Activated T-cell treated with anti-CD3 and anti-CD28 coated beads, Interleukin-2, amount 50 U/mL, for 1 hour (primary cell): ENCODE measurements around the gene CHMP2A.

Source experiments
- DNase-seq: peaks from one replicate; pipeline ENCODE4 v3.0.0-alpha.2; 2020

CHMP2A gene

DNA sequence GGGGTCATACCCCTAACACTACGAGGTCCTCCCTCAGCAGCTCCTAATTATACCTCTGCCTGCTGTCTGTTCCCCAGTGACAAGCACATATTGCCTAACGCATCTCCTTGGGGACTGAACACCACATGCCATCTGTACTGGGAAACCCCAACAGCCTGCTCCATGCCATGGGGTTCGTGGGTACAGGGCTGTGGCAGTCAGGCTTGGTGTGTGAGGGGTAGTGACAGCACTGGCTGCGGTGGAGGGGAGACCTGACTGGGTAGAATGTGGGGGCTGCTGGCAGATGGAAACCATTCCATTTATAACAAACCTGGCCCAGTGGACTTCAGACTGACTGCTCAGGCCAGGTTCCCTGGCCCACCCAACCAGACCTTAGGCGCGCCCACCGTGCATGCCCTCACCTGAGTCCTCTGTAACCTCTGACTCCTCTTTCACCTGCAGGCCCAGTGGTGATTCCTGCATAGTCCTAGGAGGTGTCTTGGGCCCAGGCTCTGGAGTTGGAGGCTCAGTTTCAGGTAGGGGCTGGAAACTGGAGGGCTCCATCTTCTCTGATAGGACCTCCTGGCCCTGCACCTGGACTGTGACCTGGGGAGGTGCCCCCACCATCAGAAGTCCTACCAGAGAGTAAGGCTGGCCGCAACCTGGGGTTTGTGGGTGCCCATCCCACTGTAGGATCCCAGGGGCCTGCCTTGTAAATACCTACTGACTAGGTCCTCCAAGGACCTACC lies 15.2 kb upstream of the CHMP2A start:
- peak; percentile 12 for DNase-seq

GRCh38 chr19:58569191-58569942 lies 14.5 kb upstream of the CHMP2A start:
- DNase-seq = no peak

GRCh38 chr19:58568453-58569130 lies 13.7 kb upstream of the CHMP2A start:
- peak; percentile 14 for DNase-seq

GRCh38 chr19:58566989-58567388 lies 12.1 kb upstream of the CHMP2A start:
- DNase-seq = no peak

GRCh38 chr19:58563823-58564222 lies 8.9 kb upstream of the CHMP2A start:
- DNase-seq = peak; percentile 16

DNA sequence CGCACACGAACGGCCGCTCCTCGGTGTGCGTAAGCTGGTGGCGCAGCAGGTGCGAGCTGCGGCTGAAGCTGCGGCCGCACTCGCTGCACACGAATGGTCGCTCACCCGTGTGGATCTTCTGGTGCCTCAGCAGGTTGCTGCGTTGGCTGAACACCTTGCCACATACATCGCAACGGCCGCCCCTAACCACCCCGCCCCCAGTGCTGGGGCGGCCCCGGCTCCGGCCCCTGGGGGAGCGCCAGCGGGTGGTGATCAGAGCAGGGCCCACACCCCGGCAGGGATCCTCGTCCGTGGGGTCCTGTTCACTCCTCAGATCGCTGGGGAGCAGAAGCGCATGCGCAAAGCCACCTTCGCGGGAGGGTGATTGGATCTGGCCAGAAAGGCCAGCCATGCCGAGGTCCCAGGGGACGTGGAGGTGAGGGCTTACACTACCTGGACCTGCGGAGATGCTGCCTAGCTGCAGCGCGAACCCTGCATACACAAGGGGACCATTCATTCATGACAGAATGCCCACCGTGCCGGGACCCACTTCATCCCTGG lies 8.2 kb upstream of the CHMP2A start:
- DNase-seq = peak; percentile 48

- DNase-seq = peak; percentile 59
These were observed 7.5 kb upstream of the CHMP2A start for GRCh38 chr19:58562122-58563033.

DNA sequence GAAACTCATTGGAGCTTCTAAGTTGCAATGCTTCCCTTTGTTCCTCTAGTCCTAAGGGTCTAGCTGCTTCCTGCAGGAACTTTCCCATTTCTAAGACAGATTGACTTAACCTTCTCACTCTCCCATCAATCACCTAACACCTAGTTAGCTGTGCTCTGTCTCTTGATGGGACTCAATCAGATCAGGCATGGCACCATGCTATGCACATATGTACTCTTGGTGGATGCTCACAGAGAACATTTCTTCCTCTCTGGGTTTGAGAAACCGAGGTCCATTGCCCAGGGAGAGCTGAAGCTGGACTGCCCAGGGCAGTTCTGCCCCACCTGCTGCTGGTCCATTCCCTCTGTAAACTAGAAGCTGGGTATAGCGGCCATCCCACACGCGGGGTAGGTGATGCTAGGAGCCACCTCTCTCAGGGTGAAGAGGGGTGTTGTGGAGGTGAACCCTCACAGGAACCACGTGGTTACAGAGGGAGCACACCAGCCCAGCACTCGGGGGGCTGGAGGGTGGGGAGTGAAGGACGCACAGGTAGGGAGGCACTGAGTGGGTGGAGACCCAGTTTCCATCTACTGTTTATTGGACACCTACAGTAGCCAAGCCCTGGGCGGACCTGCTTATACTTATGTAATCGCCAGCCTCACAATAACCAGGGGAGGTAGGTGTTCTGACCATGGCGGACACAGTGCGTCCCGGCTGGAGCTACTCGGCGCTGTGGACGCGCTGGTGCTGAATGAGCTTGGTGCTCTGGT lies 6.6 kb upstream of the CHMP2A start:
- DNase-seq = no peak

GRCh38 chr19:58560921-58561320 lies 6.0 kb upstream of the CHMP2A start:
- DNase-seq = no peak

DNA sequence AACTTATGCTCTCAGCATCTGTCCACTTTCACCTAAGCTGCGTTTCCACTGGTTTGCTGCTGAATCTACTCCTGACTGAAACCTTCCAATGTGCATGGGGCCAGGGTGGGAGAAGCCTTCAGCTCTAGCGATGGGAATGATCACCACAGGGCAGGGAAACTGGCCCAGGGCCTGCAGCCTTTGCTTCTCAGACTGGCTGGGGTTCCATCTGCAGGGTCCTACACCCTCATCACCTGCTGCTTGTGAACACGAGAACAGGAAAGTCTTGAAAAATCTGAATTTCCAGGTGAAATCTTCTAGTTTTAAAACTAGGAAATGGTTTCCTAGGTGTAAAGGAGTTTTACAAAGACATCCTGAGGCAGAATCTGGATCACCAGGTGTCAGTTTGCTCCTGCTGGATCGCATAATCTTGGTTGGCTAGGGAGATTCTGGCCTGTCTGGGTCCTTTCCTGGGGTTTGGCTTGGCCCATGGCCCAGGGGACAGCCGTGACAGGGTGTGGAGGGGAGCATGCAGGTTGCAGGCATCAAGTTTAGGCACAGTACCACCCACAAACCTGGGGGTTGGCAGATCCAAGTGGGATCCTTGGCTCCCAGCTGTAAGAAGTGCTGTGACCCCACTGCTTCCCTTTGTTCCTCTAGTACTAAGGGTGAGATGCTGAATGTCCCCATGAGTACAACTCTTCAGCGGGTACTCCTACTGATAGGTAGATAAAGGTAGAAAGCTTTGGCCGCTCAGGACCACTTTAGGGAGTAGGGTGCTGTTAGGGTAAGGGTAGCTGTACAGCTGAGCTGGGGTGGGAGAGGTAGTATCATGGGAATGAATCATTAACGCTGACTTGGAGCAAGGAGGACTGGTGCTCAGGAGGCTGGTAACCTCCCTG lies 5.3 kb upstream of the CHMP2A start:
- no peak for DNase-seq

DNA sequence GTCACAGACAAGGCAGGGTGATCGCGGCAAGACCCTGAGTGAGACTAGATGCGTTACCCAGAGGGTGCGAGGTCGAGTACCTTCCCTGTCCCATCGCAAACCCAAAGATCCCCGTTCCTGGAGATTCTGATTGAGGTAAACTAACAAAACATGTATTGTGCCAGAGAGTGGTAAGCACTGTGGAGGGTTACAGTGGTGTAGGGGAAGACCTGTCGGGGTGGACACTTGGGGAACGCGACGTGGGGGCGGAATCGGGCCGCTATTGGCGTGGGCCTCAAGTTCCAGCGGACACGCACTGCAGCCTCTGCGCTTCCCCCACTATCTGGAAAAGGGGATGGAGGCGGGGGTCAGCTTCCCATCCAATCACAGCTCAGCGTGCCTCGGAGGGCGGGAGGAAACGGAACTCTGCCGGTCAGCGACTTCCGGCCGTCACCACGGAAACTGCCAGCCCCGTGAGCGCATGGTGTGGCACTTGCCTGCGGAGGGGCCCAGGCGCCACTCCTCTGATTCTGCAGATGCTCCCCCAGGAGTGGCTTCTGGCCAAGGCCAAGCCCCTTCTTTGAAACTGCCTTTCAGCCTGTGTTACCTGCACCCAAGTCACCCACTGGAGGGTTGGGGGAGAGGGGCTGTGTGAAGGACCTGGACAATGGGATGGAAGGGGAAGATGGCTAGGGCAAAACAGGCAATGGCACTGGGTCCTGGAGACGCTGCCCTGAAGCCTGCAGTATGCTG lies 4.5 kb upstream of the CHMP2A start:
- peak; percentile 47 for DNase-seq

DNA sequence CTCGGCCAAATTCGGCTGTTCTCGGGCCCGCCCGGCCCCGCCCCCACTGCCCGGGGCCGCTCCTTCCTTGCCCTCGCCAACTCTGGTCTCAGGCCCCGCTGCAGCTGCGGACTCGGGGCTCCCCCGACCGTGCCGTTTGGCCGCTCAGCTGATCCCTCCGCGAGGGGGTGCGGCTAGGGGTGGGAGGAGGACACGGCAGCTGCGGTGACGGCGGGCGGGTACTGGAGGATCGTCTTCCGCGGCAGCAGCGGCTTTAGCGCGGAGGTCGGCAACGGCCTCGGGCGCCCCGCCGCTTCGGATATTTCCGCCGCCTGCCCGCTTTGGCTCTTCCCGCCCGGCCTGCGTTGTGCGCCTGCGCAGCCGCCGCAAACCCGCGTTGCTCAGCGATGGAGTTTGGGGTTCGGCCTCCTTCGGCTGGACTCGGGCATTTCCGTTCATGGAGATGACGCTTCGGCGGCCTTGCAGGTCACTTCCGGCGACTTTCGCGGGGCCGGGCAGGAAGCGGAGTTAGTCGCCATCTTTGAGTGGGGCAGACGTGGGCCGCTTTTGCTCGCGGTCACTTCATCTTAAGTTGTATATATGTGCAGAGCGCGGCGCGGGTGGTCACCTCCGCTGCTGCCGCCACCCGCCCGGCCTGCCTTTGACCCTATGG lies 3.8 kb upstream of the CHMP2A start:
- peak; percentile 99 for DNase-seq

GRCh38 chr19:58558066-58558622 lies 3.2 kb upstream of the CHMP2A start, which contains the start of gene UBE2M:
UBE2M (minus strand) TSS chr19:58558611; CDS start chr19:58558381, 230 bp downstream.
- no peak for DNase-seq

- DNase-seq = peak; percentile 19
These were observed 2.5 kb upstream of the CHMP2A start for GRCh38 chr19:58557221-58558065.

DNA sequence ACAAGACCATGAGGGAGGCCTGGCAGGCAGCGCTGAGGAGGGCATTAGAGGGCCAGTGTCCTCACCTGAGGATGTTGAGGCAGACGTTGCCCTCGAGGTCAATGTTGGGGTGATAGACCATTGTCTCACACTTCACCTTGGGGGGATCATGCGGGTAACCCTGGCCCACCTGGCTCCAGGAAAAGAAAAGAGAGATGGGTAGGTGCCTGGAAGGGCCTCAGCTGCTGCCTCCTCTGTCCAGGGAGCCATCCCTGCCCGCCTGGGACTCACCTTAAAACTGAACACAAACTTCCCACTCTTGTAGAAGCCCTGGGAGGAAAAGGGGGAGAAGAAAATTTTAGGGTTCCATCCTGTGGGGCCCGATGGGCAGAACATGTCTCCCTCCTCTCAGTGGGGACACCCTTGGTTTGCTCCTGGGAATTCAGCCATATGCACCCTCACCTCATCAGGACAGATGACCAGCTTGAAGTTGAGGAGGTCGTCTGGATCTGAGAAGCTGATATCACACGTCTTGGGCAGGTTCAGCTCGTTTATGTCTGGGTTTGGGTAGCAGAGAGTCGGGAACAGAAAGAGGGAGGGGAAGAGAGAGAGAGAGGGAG lies 1.8 kb upstream of the CHMP2A start:
- DNase-seq = peak; percentile 15

DNA sequence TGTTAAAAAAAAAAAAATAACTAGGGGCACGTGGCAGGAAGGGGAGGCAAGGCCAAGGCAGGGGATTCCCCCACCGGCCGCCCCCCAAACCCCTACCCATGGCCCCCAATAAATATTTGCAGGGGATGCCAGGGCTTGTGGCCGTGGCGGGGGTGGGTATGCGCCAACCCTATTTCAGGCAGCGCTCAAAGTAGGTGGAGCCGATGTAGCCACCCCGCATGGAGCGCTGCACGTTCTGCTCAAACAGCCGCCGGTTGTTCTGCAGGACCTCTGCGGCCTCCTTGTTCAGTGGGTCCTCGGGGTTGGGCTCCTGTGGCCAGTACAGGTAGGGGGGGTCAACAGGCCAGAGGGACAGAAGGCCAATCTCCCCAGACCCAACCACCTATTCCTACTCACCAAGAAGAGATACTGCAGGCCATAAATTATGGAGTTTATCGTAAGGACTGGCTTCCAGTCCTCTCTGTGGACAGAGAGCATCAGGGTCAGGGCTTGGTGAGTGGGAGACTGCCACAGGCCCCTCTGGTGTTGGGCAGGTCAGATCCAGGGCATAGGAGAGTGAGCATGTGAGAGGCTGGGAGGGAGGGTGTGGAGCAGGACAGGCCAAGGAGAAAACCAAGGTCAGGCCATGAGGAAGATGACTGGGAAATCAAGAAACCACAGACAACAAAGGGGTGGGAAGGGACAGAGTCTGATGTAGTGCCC lies 1.2 kb upstream of the CHMP2A start:
- DNase-seq = peak; percentile 18

DNA sequence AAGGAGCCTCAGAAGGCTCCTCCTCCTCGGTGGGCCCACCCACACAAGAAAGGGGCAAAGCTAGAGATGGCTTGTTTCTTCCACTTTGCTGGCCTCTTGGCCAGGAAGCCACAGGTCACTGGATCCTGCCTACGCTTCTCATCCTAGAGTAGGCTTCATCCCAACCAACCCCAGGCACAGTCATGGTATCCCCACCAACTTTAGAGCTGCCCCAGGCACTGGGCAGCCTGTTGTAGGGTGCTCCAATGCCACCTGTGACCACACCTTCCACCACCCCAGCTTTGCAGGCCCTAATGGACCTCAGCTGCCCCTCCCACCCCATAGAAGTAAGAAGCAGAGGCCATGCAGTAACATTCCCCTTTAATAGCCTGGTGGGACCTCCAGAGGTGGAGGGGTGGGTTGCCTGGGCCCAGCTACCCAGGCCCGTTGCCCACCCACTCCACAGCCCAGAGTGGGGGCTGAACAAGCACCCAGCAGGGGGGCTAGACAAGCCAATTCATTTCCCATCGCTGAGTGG lies 522 bp upstream of the CHMP2A start:
- no peak for DNase-seq
